Keratinocyte (primary cell): Measurements from ENCODE around the gene GRK1. TPM values are rescaled to one million over a fixed set of nuclear protein-coding genes. Genes with fewer than 3 reads are reported as not detected.

ENCODE experiments used
- DNase-seq: peaks from one replicate; pipeline ENCODE4 v3.0.0-alpha.2; 2011; ENCODE audit warnings: low read depth, missing footprints, low spot score
- FAIRE-seq: peaks from 2 replicates; lab custom pipeline; 2011; peaks lifted over from hg19 to GRCh38; lab: Jason Lieb, UNC
- H2AFZ ChIP-seq: 2 replicates; pipeline ENCODE4 v1.6.0; 2012; ENCODE audit warnings: low read length, control low read depth, inconsistent platforms; ENCODE audit not compliant: control insufficient read depth
- H3K27ac ChIP-seq: 2 replicates; pipeline ENCODE4 v1.5.1; 2011; ENCODE audit warnings: low read length; ENCODE audit not compliant: control insufficient read depth, insufficient read depth
- H3K27me3 ChIP-seq: 3 replicates; pipeline ENCODE4 v1.6.0; 2011; ENCODE audit warnings: low read length; ENCODE audit not compliant: control insufficient read depth, insufficient read depth; ENCODE audit errors: extremely low read depth
- H3K36me3 ChIP-seq, 2 experiments: 2 replicates in 1 of 2; 3 replicates in 1 of 2; pipeline ENCODE4 v1.5.1; 2011; ENCODE audit warnings: low read length in 2 of 2, mild to moderate bottlenecking in 1 of 2; ENCODE audit not compliant: control insufficient read depth in 2 of 2, insufficient read depth in 2 of 2; ENCODE audit errors: extremely low read depth in 1 of 2
- H3K4me1 ChIP-seq: 3 replicates; pipeline ENCODE4 v1.5.1; 2011; ENCODE audit warnings: low read length; ENCODE audit not compliant: control insufficient read depth, insufficient read depth; ENCODE audit errors: extremely low read depth
- H3K4me2 ChIP-seq: 3 replicates; pipeline ENCODE4 v1.6.0; 2011; ENCODE audit warnings: low read depth, low read length; ENCODE audit not compliant: control insufficient read depth, insufficient read depth; ENCODE audit errors: extremely low read depth
- H3K4me3 ChIP-seq, 3 experiments: fragments of 200-600 bp in 1 of 3; sonication (generic) in 1 of 3; 2 replicates in 2 of 3; 3 replicates in 1 of 3; pipeline ENCODE4 v1.5.1; 2011 to 2016; ENCODE audit warnings: low read length in 3 of 3, mild to moderate bottlenecking in 3 of 3, control low read depth in 2 of 3, inconsistent platforms in 1 of 3, low read depth in 1 of 3, mixed read lengths in 1 of 3, mixed run types in 1 of 3, moderate library complexity in 1 of 3; ENCODE audit not compliant: control insufficient read depth in 2 of 3, insufficient read depth in 2 of 3; ENCODE audit errors: extremely low read depth in 1 of 3
- H3K79me2 ChIP-seq: 2 replicates; pipeline ENCODE4 v1.6.0; 2012; ENCODE audit warnings: low read length; ENCODE audit not compliant: control insufficient read depth, insufficient read depth
- H3K9ac ChIP-seq: 3 replicates; pipeline ENCODE4 v1.6.0; 2011; ENCODE audit warnings: low read length; ENCODE audit not compliant: control insufficient read depth, insufficient read depth; ENCODE audit errors: extremely low read depth
- H3K9me1 ChIP-seq: 3 replicates; pipeline ENCODE4 v1.6.0; 2011; ENCODE audit warnings: low read length; ENCODE audit not compliant: control insufficient read depth, insufficient read depth; ENCODE audit errors: extremely low read depth
- H3K9me3 ChIP-seq: 2 replicates; pipeline ENCODE4 v1.5.1; 2012; ENCODE audit warnings: low read depth, low read length; ENCODE audit not compliant: control insufficient read depth
- H4K20me1 ChIP-seq: 3 replicates; pipeline ENCODE4 v1.6.0; 2011; ENCODE audit warnings: low read length; ENCODE audit not compliant: control insufficient read depth, insufficient read depth; ENCODE audit errors: extremely low read depth
- CTCF ChIP-seq, 3 experiments: IDR thresholded peaks in 1 of 3; conservative IDR thresholded peaks in 1 of 3; optimal IDR thresholded peaks in 1 of 3; 2 replicates in 2 of 3; 3 replicates in 1 of 3; pipeline versions ENCODE3 to v1.5.1; 2011; ENCODE audit warnings: low read length in 3 of 3, mild to moderate bottlenecking in 3 of 3, moderate library complexity in 2 of 3, control low read depth in 1 of 3, inconsistent platforms in 1 of 3; ENCODE audit not compliant: insufficient read depth in 2 of 3; ENCODE audit errors: extremely low read depth in 1 of 3
- EZH2 ChIP-seq: IDR thresholded peaks from one replicate; pipeline ENCODE4 v1.6.1; 2012; ENCODE audit warnings: inconsistent platforms, mild to moderate bottlenecking, low read length, moderate library complexity
- dilution Hi-C: fragments of 300-500 bp; cut with MboI; formaldehyde crosslinking; loops from one replicate; pipeline ENCODE4 v1.7.0; 2020; ENCODE audit warnings: low sequenced_read_pairs; ENCODE audit not compliant: extremely low pct_ligation_motif_present
- polyA plus RNA-seq, 5 experiments: library from polyadenylated mRNA; depleted of rRNA in 3 of 5; stranded (reverse) in 3 of 5; stranded (forward) in 1 of 5; unstranded in 1 of 5; fragments of >200 nt; gene quantifications; 1 replicate in 1 of 5; 2 replicates in 3 of 5; 3 replicates in 1 of 5; pipeline versions ENCODE4 v1.2.1 to v1.2.3, GENCODE V29; 2011 to 2012; ENCODE audit warnings: missing spikeins in 2 of 5, low read depth in 1 of 5, low replicate concordance in 1 of 5

The GRK1 gene
- polyA plus RNA-seq, 1 donor (not counting 4 experiments of a cell fraction or from before 2014, with no cell fraction given), result not detected

DNA sequence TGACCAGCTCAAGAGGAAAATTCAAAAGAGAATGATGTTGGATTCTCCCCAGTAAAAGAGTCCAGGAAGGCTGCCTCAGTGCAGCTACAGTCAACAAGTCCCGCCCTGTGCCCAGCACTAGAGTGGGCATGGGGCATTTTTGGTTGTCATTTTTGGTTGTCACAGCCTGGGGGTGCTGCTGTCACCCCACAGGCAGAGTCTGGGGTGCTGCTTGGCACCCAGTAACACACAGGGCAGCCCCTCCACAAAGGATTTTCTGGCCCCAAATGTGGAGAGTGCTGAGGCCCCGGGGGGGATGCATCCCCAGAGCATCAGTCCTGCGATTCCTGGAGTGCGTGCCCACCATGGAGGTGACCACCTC, 63.8 kb downstream of the GRK1 start:
- Histone ChIP-seq H3K4me2 (no peak overlapping the region), H3K9me1 (no peaks in the 10 kb centered on the region), H3K79me2 (no peaks in the 10 kb centered on the region), H2AFZ (no peak overlapping the region), H3K9ac (no peak overlapping the region), H3K9me3 (peaks cover 16% of the 10 kb centered on the region), H3K4me1 (peaks cover 4% of the 10 kb centered on the region), H3K36me3 (no peaks in the 10 kb centered on the region), H3K27me3 (peaks cover 30% of the 10 kb centered on the region), H4K20me1 (no peaks in the 10 kb centered on the region), H3K27ac (no peak overlapping the region), H3K4me3 (no peak overlapping the region)
- DNase-seq (no peak), FAIRE-seq (no peak)
- TF ChIP-seq EZH2 (no peak), CTCF (optimal IDR thresholded peaks at IDR 0.05 in 1 of 3, IDR thresholded peaks at IDR 0.05 in 1 of 3, conservative IDR thresholded peaks at IDR 0.05 in 1 of 3; ENCODE audit: extremely low read depth in 1 of 3, insufficient read depth in 2 of 3, low read length in 3 of 3) (no peak)
- dilution Hi-C loops, result no loop called here

DNA sequence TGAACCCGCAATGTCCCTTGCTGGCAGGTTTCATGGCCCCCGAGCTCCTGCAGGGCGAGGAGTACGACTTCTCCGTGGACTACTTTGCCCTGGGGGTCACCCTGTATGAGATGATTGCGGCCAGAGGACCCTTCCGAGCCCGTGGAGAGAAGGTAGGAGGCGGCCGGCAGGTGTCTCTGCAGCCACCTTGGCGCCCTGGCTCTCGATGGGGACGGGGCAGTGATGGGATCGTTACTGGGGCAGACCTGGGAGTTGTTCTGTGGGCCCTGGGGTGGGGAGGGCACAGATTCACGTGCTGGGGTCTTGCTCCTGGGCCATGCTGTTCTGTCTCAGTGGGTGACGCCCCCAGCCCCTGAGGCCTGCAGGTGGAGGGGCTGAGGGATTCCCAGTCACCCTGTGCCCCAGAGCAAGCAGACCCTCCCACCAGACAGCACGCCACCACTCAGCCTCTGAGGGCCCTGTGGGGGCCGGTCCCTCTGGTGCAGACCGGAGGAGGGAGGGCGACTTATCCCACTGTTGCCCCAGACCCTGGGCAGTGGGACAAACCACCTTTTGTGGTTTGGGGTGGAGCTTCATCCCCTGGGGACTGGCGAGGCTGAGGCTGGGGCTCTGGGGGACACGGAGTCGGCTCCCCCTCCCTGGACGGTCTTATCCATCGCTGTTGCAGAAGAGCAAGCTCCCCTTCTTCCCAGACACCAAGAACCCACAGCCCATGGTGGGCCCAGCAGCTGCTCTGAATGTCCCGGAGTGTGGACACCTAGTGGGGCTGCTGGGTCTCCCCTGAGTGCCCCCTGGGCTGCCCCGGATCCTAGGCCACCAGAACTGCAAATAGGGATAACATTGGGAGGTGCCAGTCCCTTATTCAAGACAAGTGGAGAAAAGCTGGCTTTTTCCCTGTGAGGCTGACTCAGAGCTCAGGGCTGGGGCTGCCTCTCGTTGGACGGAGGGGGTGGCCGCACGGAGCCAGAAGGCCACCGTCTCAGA, 64.5 kb downstream of the GRK1 start:
- Histone ChIP-seq H3K4me2 (no peak overlapping the region), H3K79me2 (no peaks in the 10 kb centered on the region), H3K36me3 (no peaks in the 10 kb centered on the region), H3K9ac (no peak overlapping the region), H3K4me3 (no peak overlapping the region), H3K9me1 (no peaks in the 10 kb centered on the region), H3K4me1 (peaks cover 4% of the 10 kb centered on the region), H2AFZ (no peak overlapping the region), H3K9me3 (peaks cover 15% of the 10 kb centered on the region), H3K27me3 (peaks cover 30% of the 10 kb centered on the region), H3K27ac (no peak overlapping the region), H4K20me1 (no peaks in the 10 kb centered on the region)
- TF ChIP-seq EZH2 (no peak), CTCF (optimal IDR thresholded peaks at IDR 0.05 in 1 of 3, IDR thresholded peaks at IDR 0.05 in 1 of 3, conservative IDR thresholded peaks at IDR 0.05 in 1 of 3; ENCODE audit: extremely low read depth in 1 of 3, insufficient read depth in 2 of 3, low read length in 3 of 3) (no peak)
- FAIRE-seq, result no peak
- dilution Hi-C loops, result no loop called here
- no peak for DNase-seq
